Right lobe of liver (tissue), 4 donors: ENCODE data around the gene ERCC2.

Source experiments
- CTCF ChIP-seq, 4 donors: fragments of 200-600 bp in 3 of 4; fragments of 450-650 bp in 1 of 4; IDR thresholded peaks; one replicate each; pipeline versions ENCODE4 v1.5.1 to v1.8.0; 2016 to 2022; ENCODE audit warnings: antibody characterized with exemption in 4 of 4, mild to moderate bottlenecking in 2 of 4
- POLR2A ChIP-seq: fragments of 450-650 bp; IDR thresholded peaks from one replicate; pipeline ENCODE4 v1.6.1; 2017; ENCODE audit warnings: antibody characterized with exemption, mild to moderate bottlenecking
- donor health status: DM: no; HTN: no; CAD: no.
- donor health status: DM: no; HTN: no; CAD: no.
- donor health status: DM: no; HTN: yes; CAD: no.

DNA sequence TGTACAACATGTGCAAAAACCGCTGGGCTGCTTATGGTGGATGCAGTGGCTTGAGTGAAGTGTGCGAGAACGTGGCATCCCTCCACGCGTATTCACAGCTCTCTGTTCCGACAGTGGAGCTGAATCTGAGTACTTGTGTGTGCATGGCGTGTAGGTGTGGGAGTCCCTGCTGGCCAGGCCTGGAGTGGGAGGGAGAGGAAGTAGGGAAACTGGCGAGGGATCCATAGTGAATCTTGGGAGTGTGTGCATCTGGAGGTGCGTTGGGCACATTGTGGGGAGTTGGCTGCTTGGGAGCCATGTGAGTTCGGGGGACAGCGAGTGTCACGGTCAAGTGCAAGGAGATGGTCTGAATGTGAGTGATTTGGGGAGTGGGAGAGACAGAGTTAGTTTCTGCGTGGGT, 27.5 kb downstream of the ERCC2 start:
- TF ChIP-seq CTCF (IDR thresholded peaks at IDR 0.05) = no peak
- no peak for TF ChIP-seq POLR2A
